A673 (cell line): ENCODE data around the gene CTNNA3.

Experiments used
- CTCF ChIP-seq: fragments of 300-800, 200-600 bp; sonication (generic); conservative IDR thresholded peaks from 2 replicates; pipeline ENCODE4 v1.5.1; 2017; ENCODE audit warnings: low read depth, mild to moderate bottlenecking, antibody characterized with exemption, low read length, moderate library complexity, mixed read lengths
- EZH2 ChIP-seq: fragments of 200-600 bp; sonication (generic); IDR thresholded peaks from 2 replicates; pipeline ENCODE4 v1.6.1; 2017; ENCODE audit warnings: borderline replicate concordance, low read depth, mild to moderate bottlenecking, mixed read lengths, antibody characterized with exemption, low read length; ENCODE audit not compliant: poor library complexity, severe bottlenecking

- TF ChIP-seq CTCF (no peak), EZH2 (no peak)
These were observed 645.6 kb downstream of the CTNNA3 start for GRCh38 chr10:67050415-67050814.
